SJSA1 (cell line): ENCODE data around the gene GAREM2. TPM values are rescaled to one million over a fixed set of nuclear protein-coding genes. Genes with fewer than 3 reads are reported as not detected.

Source experiments
- DNase-seq, 2 experiments: peaks; one replicate each; pipeline ENCODE4 v3.0.0-alpha.2; 2015 to 2020; ENCODE audit warnings: low spot score in 2 of 2, low read depth in 1 of 2
- H3K27ac ChIP-seq: fragments of 250-450 bp; sonication (Bioruptor Pico); 2 replicates; pipeline ENCODE4 v1.5.1; 2020; ENCODE audit warnings: mild to moderate bottlenecking, moderate library complexity
- H3K27me3 ChIP-seq: fragments of 250-450 bp; sonication (Bioruptor Pico); replicated peaks from 2 replicates; pipeline ENCODE4 v1.5.1; 2020; ENCODE audit warnings: mild to moderate bottlenecking, moderate library complexity
- H3K36me3 ChIP-seq: fragments of 250-450 bp; sonication (Bioruptor Pico); 2 replicates; pipeline ENCODE4 v1.5.1; 2020; ENCODE audit warnings: mild to moderate bottlenecking
- H3K4me1 ChIP-seq: fragments of 250-450 bp; sonication (Bioruptor Pico); replicated peaks from 2 replicates; pipeline ENCODE4 v1.6.1; 2021; ENCODE audit warnings: mild to moderate bottlenecking
- H3K4me3 ChIP-seq: fragments of 250-450 bp; sonication (Bioruptor Pico); 2 replicates; pipeline ENCODE4 v1.5.1; 2020; ENCODE audit warnings: mild to moderate bottlenecking
- H3K9me3 ChIP-seq: fragments of 250-450 bp; sonication (Bioruptor Pico); replicated peaks from 2 replicates; pipeline ENCODE4 v1.5.1; 2020; ENCODE audit warnings: mild to moderate bottlenecking
- total RNA-seq: library from RNA; depleted of rRNA; stranded (reverse); fragments of >200 nt; shearing (Covaris generic); gene quantifications from 2 replicates; pipeline ENCODE4 v1.2.3, GENCODE V29; 2014; rRNA removed

The GAREM2 gene
- 0.05 TPM in 1 of 2 replicates, not detected in the other for total RNA-seq

DNA sequence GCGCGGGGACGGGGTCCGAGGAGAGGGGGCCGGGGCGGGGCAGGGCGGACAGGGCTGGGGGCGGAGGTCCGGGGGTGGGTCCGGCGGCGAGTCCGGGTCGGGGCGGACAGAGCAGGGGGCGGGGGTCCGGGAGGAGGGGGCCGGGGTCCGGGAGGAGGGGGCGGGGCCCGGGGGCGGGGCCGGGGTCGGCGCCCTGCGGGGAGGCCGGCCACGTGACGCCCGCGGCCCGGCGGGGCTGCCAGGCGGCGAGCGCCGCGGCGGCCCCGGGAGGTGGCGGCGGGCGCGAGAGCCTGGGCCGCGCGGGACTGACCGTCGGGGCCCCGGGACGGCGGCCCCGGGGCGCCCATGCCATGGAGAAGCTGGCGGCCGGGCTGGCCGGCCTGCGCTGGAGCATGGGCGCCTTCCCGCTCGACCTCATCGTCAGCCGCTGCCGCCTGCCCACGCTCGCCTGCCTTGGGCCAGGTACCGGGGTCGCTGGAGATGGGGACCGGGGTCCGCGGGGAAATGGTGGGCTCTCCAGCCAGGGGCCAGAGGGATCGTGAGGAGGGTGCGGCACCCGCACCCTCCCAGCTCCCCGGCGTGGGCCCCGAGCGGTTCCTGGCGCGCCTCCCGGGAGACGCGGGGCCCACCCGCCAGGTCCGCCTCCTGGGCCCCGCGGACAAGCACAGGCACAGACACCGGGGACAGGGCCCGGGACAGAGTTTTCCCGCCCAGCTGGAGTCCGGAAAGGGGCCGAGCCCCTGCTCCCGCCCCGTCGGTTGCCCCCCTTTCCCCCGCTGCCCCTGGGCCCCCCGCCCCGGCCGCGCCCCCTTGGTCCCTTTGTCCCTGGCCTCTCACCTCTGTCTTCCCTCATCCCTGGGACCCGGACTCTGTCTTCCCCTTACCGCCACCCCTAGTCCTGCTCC is at the start of gene GAREM2:
Gene GAREM2 (plus strand): TSS at position 218 of the 905 bp plus-strand sequence. CDS start 133 bp downstream, at position 351.
- Histone ChIP-seq H3K9me3 (no peaks in the 10 kb centered on the region), H3K36me3 (no peaks in the 10 kb centered on the region), H3K4me1 (peaks cover 3% of the 10 kb centered on the region; the same call in 1 of the 2 replicates), H3K27ac (no peak within 1 kb of the TSS), H3K4me3 (peak within 1 kb of the TSS; percentile 22), H3K27me3 (peaks cover 23% of the 10 kb centered on the region)
- no peak for DNase-seq

DNA sequence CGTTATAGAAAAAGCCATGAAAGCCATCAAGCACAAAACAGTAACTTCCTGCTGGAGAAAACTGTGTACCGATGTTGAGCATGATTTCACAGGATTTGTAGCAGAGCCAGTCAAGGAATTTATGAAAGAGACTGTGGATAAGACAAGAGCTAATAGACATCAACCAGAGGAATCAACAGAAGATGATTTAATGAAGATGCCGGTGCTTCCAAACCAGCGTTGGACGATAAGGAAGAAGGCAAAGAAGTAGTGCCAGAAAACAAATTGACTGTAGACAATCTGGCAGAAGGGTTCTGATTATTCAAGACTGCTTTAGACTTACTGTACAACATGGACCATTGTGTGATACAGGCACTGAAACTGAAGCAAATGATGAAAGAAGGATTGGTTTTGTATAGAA is 49.5 kb upstream of the GAREM2 start:
- Histone ChIP-seq H3K4me3 (no peak overlapping the region), H3K27ac (no peak overlapping the region), H3K9me3 (no peaks in the 10 kb centered on the region), H3K36me3 (peaks cover 15% of the 10 kb centered on the region), H3K4me1 (no peaks in the 10 kb centered on the region), H3K27me3 (no peaks in the 10 kb centered on the region)
- DNase-seq: no peak

DNA sequence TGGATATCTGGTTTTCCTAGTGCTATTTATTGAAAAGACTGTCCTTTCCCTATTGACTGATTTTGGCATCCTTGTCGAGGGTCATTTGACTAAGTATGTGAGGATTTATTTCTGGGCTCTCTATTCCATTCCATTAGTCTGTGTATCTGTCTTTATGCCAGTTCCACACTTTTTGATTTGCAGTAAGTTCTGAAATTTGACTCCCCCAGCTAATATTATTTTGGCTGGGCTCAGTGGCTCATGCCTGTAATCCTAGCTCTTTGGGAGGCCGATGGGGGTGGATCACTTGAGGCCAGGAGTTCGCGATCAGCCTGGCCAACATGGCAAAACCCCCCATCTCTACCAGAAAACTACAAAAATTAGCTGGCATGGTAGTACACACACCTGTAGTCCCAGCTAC is 46.8 kb upstream of the GAREM2 start:
- Histone ChIP-seq H3K4me3 (no peak overlapping the region), H3K4me1 (no peaks in the 10 kb centered on the region), H3K27me3 (no peaks in the 10 kb centered on the region), H3K36me3 (peaks cover 24% of the 10 kb centered on the region), H3K27ac (no peak overlapping the region), H3K9me3 (no peaks in the 10 kb centered on the region)
- DNase-seq: no peak

DNA sequence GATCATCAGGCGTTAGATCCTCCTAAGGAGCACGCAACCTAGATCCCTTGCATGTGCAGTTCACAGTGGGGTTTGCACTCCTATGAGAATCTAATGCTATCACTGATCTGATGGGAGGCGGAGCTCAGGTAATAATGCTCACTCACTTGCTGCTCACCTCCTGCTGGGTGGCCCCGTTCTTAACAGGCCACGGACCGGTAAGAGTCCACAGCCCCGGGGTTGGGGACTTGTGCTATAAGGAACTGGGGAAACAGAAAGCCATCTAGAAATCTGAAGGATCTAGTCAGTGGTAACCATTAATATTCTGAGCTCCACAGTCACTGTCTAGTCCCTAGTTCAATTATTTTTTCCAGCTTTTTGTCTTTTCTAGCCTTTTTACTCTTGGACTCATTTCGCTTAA is 44.7 kb upstream of the GAREM2 start:
- no peak for DNase-seq
- H3K9me3 ChIP-seq: no peaks in the 10 kb centered on the region
- H3K4me3 ChIP-seq: no peak overlapping the region
- H3K4me1 ChIP-seq: no peaks in the 10 kb centered on the region
- no peak overlapping the region for H3K27ac ChIP-seq
- H3K27me3 ChIP-seq: no peaks in the 10 kb centered on the region
- peaks cover 28% of the 10 kb centered on the region for H3K36me3 ChIP-seq

DNA sequence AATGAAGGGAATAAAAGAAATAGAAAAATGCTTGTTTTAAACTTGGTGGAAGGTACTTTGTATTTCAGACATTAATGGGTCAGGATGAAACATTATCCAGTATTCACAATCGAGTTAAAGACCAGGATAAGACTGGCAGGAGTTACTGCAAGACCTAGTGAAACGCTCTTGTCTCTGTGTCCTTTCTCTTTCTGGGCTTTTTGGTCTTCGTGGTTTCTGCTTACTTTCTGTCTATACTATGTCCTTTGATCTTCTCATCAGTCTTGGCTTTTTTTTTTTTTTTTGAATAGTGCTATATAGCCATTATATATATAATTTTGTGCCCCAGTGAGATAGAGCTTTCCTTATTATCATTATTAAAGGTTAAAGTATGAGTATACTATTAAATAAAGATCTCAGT is 42.1 kb upstream of the GAREM2 start:
- Histone ChIP-seq H3K4me1 (no peaks in the 10 kb centered on the region), H3K9me3 (no peaks in the 10 kb centered on the region), H3K27ac (no peak overlapping the region), H3K36me3 (peaks cover 40% of the 10 kb centered on the region), H3K4me3 (no peak overlapping the region), H3K27me3 (no peaks in the 10 kb centered on the region)
- DNase-seq: no peak

DNA sequence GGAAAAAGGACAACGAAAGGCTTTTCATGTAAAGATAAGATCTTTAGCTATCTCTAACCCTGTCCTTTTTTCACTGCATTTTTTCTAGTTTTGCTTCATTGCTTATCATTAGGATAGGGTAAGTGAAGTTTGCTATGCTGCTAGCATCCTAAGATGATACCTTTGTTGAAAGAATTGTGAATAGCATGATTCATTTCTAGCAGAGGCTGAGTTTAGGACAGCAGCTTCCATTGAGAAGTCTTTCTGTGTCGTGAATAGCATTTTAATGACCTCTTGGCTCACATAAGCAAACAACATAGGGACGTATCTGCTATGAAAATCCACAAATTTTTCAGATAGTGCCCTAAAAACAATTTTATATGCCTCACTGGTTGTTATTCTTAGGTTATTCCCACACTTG is 36.4 kb upstream of the GAREM2 start:
- peaks cover 21% of the 10 kb centered on the region for H3K36me3 ChIP-seq
- no peaks in the 10 kb centered on the region for H3K4me1 ChIP-seq
- H3K9me3 ChIP-seq: no peaks in the 10 kb centered on the region
- DNase-seq: no peak
- no peak overlapping the region for H3K4me3 ChIP-seq
- no peak overlapping the region for H3K27ac ChIP-seq
- no peaks in the 10 kb centered on the region for H3K27me3 ChIP-seq

DNA sequence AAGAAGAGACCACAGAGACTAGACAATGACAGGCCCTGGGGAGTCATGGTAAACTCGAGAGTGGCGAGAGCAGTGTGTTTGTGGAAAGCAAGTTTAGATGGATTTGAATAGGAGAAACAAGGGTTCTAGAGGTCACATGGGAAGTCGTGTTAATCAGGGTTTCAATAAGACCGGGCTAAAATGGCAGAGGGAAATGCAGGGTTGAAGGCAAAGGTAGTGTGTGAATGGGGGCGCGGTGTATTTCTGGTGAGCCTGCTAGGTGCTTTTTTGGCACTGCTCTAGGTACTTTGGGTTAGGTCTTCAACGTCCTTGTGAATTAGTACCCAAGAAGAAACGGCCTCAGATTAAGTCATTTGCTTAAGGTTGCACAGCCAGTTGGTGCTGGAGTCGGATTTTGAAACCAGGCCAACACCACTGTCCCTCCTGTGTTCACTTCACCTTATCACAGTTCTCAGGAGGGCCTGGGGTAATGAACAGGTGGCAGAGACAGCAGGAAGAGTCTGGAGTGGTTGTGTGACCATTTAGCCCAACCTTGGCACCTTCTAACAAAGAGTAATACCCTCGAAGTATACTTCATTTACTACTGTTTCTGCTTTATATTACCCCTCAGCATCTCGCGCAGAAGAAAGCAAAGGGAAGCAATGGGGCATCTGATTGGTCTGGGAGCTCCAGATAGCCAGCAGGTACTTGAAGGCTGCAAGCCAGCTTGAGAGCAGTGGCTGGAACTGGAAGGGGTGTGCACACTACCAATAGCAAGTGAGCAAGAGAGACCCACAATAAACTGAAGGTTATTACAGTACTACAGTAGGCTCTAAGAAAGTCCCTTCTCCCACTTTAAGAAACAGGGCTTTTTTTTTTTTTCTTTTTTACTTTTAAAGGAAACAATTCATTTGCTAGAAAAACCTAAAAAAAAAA is 33.4 kb upstream of the GAREM2 start:
- peaks cover 18% of the 10 kb centered on the region for H3K36me3 ChIP-seq
- H3K9me3 ChIP-seq: no peaks in the 10 kb centered on the region
- H3K4me3 ChIP-seq: no peak overlapping the region
- H3K27ac ChIP-seq: no peak overlapping the region
- no peak for DNase-seq
- H3K4me1 ChIP-seq: no peaks in the 10 kb centered on the region
- H3K27me3 ChIP-seq: no peaks in the 10 kb centered on the region

DNA sequence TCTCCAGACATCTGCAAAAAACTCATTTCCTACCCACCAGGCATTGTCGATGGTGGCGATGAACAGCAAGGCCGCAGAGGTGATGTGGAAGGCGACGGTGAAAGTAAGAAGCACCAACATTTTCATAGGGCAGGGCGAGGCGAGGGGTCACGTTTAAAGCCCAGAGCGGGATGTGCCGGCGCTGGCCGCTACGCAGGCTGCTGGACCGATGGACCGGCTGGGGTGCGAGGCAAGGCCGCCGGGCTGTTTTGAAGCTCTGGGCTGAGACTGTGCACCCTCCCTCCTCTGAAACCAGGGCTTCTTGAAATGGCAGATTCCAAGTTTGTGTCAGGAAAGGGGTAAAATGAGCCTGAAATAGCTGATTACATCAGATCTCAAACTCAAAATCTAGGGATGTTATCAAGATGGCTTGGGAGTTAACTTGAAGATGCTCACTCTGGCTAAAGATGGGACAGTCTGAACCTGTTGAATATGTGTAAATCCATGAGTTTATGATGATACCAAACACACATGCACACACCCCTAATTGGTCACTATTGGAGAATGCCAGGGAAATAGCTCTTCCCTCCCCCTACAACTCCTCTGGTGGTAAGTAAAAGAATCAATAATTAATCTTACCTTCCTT is 31.6 kb upstream of the GAREM2 start:
- Histone ChIP-seq H3K4me3 (no peak overlapping the region), H3K36me3 (peaks cover 9% of the 10 kb centered on the region), H3K4me1 (no peaks in the 10 kb centered on the region), H3K27ac (no peak overlapping the region), H3K27me3 (no peaks in the 10 kb centered on the region), H3K9me3 (no peaks in the 10 kb centered on the region)
- no peak for DNase-seq

DNA sequence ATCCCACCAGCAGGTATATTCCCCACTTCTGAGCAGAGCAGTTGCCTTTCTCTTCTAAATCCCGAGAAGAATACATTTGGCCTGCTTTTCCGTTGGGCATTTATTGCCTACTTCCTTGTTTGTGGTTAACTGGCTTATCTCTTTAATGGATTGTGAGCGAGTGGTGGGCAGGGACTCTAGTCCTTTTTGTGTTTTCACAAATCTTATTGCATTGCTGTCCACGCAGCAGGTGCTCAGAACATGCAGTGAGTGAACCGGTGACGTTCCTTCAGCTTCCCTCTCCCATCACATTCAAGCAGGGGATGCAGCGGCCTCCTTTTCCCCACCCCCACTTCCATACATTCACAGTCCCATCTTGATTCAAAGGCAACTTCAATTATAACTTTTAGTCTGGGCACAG is 28.9 kb upstream of the GAREM2 start:
- H3K4me3 ChIP-seq: no peak overlapping the region
- no peaks in the 10 kb centered on the region for H3K36me3 ChIP-seq
- no peaks in the 10 kb centered on the region for H3K4me1 ChIP-seq
- no peaks in the 10 kb centered on the region for H3K9me3 ChIP-seq
- no peak overlapping the region for H3K27ac ChIP-seq
- H3K27me3 ChIP-seq: peaks cover 6% of the 10 kb centered on the region; the same call in 1 of the 2 replicates
- DNase-seq: no peak

DNA sequence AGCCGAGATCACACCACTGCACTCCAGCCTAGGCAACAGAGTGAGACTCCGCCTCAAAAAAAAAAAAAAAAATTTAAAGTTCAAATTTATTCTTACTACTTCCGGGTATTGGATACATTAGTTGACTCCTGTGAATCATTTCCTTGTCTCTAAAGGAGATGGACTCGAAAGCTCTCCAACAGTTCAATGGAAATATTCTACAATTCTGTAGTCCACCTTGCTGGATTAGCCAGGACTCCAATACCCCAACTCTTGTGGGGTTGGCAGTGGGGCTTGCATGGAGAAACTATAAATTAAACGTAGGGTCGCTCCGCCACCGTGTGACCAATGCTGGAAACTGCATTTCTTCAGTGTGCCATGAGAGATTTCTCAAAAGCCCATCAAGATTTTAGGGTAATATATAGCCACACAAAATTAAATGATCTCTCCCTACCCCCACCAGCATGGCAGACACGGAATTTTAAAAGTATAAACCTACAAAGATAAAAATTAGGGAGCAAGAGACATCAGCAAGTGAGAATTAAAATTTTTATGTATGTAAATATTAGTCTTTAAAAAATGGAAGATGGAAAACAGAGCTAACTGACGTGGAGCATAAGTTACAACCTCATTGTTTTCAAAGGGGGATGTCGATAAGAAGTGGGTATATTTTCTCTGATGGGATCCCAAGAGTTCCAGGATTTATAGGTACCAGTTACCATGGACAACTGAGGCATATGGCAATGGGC is 27.8 kb upstream of the GAREM2 start:
- H3K4me1 ChIP-seq: no peaks in the 10 kb centered on the region
- no peaks in the 10 kb centered on the region for H3K9me3 ChIP-seq
- H3K27me3 ChIP-seq: peaks cover 6% of the 10 kb centered on the region; the same call in 1 of the 2 replicates
- peak; percentile 47 to 61 for DNase-seq
- no peaks in the 10 kb centered on the region for H3K36me3 ChIP-seq
- H3K4me3 ChIP-seq: no peak overlapping the region
- H3K27ac ChIP-seq: no peak overlapping the region

DNA sequence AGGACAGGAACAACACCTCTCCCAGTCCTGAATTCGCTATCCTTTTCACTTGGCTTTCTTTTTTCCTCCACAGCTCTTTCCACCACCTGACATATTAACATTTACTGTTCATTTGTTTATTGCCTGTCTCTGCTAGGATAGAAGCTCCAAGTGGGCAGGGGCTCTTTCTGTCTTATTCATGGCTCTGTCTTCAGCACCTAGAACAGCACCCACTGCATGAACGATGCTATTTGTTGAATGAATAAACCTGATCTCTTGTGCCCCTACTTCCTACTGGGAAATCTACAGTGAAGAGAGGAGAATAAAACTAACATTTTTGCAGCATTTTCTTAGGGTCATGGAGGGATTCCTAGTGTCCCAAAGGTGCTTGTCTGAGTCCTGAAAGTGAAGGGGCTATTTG is 24.4 kb upstream of the GAREM2 start:
- no peaks in the 10 kb centered on the region for H3K36me3 ChIP-seq
- H3K27ac ChIP-seq: no peak overlapping the region
- H3K9me3 ChIP-seq: no peaks in the 10 kb centered on the region
- H3K4me1 ChIP-seq: no peaks in the 10 kb centered on the region
- H3K4me3 ChIP-seq: no peak overlapping the region
- peaks cover 6% of the 10 kb centered on the region; the same call in 1 of the 2 replicates for H3K27me3 ChIP-seq
- DNase-seq: no peak

DNA sequence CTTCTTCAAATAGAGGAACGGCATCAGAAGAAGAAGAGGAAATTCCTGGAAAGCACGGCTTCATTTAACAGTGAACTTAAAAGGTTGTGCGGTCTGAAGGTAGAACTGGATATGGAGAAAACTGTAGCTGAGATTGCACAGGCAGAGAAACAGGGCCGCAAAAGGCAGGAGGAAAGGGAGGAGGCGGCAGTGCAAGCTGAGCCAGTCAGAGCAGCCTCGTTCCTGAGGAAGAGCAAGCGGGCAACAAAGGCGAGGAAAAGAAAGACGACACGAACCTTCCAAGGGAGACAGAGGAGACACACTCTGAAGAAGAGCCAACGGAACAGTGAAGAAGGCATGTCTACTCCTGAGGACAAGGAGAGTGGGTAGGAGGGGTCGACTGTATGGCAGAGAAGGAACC is 22.6 kb upstream of the GAREM2 start:
- Histone ChIP-seq H3K27me3 (peaks cover 6% of the 10 kb centered on the region; the same call in 1 of the 2 replicates), H3K27ac (no peak overlapping the region), H3K4me3 (no peak overlapping the region), H3K9me3 (no peaks in the 10 kb centered on the region), H3K4me1 (no peaks in the 10 kb centered on the region), H3K36me3 (no peaks in the 10 kb centered on the region)
- DNase-seq: no peak

DNA sequence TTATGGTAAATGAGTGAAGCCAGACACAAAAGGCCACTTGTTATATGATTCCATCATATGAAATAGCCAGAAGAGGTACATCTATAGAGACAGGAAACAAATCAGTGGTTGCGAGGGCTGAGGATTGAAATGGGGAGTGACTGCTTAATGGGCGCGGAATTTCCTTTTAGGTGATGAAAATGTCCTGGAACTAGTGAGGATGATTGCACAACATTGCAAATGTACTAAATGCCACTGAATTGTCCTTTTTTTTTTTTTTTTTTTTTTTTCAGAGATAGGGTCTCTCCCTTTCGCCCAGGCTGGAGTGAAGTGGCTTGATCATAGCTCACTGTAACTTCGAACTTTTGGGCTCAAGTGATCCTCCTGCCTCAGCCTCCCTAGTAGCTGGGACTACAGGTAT is 15.3 kb upstream of the GAREM2 start:
- H3K27me3 ChIP-seq: 0 out of 2 replicates have a peak, but pooled peaks cover 4% of the 10 kb centered on the region
- H3K4me1 ChIP-seq: no peaks in the 10 kb centered on the region
- H3K27ac ChIP-seq: no peak overlapping the region
- no peaks in the 10 kb centered on the region for H3K9me3 ChIP-seq
- no peak overlapping the region for H3K4me3 ChIP-seq
- no peak for DNase-seq
- H3K36me3 ChIP-seq: no peaks in the 10 kb centered on the region
